Cardiac septum (tissue), 1 donor: ENCODE measurements around the gene KEAP1. TPM values are rescaled to one million over a fixed set of nuclear protein-coding genes. Genes with fewer than 3 reads are reported as not detected.
"Not testable (repeated sequence)": the region's sequence is repeated elsewhere in the genome, so short reads cannot be mapped to it uniquely, and the experiment has no call there.

Experiments
- DNase-seq: peaks from one replicate; pipeline ENCODE4 v3.0.0-alpha.2; 2020; ENCODE audit warnings: low spot score
- intact Hi-C: fragments of 100-400 bp; cut with DNase I; formaldehyde crosslinking; loops from one replicate; pipeline ENCODE4 v1.14.0; 2022
- total RNA-seq: library from RNA; stranded (reverse); fragmentation: NEBNext Ultra II Directional; extraction: Animal tissue kit (Norgen Biotek cat#: 25700); gene quantifications from one replicate; pipeline ENCODE4 v1.2.1, GENCODE V29; 2021
- donor health status: DM: no; HTN: no; CAD: no.

KEAP1 gene
- total RNA-seq, 1 donor from 2014 or later = 66.7 TPM

- DNase-seq = peak; percentile 89
These were observed 2.5 kb upstream of the KEAP1 start for GRCh38 chr19:10505583-10506229.

DNA sequence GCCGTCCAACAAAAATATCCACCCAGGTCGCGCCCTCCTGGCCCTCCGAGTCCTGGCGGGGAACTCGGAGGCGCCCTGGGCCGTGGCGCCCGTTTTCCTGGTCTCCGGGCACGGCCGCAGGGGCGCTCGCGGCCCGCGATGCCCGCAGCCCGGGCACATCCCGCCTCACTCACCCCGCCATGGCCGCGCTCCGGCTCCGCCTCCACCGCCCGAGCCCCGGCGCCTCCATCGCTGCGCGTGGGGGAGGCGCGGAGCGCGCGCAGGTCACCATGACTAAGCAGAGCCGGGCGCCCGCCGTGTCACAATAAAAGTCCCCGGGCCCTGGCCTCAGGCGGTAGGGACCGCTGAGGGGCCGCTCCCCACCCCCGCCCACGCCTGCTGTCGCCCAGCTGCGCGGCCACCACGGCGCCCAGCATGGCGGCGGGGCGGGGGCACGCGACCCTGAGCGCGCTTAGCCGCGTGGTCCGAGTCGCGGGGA lies 593 bp downstream of the KEAP1 start:
- DNase-seq = peak; percentile 96
- intact Hi-C loops = loop anchor here (5.0 to 10.0 kb wide), 2 partner anchors 100 to 142 kb away; partner anchors contain the start of gene CDC37

More at GRCh38 chr19:10505583-10506229, 2.5 kb upstream of the KEAP1 start:
- intact Hi-C loops = loop anchor here (2.0 to 10.0 kb wide), 2 partner anchors 67 to 139 kb away; no protein-coding TSS in a partner anchor

DNA sequence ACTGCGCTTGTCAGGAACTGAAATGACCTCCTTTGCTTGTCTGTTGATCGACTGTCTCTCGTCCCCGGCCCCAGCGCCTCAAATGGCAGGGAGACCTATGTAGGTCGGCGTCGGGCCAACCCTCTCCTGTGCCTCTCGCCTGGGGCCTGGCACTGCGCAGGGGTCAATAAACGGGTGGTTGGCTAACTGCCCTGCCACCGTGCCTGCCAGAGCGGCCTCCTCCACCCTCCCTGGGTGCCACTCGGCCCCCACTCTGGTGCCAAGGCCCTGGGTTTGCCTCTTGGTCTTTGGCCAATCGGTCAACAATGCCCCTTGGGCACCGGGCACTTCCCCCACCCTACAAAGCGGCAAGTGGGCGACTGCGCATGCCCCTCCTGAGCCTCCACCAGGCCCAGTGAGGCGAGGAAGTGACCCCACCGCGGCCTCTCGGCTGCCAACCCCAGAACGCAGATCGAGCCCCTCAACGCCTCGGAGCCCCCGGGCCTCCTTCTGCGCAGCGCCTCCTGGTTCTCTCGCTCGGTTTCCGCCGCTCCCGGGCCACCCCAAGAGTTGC lies 1.1 kb downstream of the KEAP1 start:
- intact Hi-C loops = loop anchor here (5.0 to 10.0 kb wide), 2 partner anchors 100 to 143 kb away; partner anchors contain the start of gene CDC37
- peak; percentile 87 for DNase-seq

GRCh38 chr19:10500247-10500592 lies 2.9 kb downstream of the KEAP1 start:
- intact Hi-C loops = loop anchor here (5.0 to 10.0 kb wide), 2 partner anchors 98 to 145 kb away; partner anchors contain the start of gene CDC37
- DNase-seq = no peak

GRCh38 chr19:10499550-10500246 lies 3.5 kb downstream of the KEAP1 start:
- no peak for DNase-seq
- intact Hi-C loops = loop anchor here (5.0 to 10.0 kb wide), 2 partner anchors 97 to 145 kb away; partner anchors contain the start of gene CDC37

DNA sequence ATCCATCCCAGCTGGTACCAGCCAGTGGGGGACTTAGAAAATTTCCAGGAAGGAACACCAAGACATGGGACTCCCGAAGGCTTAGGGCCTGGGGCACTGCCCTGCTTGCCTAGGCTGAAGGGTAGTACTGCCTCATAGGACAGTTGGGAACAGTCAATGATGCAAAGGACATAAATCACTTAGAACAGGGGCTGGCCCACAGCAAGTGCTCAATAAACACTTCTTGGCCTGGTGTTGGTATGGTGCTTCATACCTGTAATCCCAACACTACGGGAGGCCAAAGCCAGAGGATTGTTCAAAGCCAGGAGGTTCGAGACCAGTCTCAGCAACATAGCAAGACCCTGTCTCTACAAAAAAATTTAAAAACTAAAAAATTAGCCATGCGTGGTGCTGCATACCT lies 5.8 kb downstream of the KEAP1 start:
- no peak for DNase-seq
- intact Hi-C loops = no loop called here

DNA sequence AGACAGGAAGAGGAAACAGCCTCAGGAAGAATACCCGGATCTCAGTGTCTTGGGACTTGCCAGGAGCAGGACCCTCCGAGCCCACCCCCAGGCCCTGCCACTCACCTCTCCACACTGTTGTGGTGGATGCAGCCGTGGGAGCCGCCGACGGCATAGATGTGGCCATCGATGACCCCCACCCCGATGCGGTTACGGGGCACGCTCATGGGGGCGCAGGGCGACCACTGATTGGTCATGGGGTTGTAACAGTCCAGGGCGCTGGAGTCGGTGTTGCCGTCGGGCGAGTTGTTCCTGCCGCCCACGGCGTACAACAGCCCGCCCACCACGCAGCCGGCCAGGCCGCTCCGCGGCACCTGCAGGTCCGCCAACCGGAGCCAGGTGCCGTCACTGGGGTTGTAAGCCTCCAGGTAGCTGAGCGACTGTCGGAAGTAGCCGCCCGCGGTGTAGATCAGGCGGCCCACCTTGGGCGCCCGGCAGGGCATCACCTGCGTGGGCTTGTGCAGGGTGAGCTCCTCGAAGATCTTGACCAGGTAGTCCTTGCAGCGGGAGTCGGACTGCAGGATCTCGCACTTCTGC lies 11.6 kb downstream of the KEAP1 start:
- intact Hi-C loops = no loop called here
- no peak for DNase-seq

DNA sequence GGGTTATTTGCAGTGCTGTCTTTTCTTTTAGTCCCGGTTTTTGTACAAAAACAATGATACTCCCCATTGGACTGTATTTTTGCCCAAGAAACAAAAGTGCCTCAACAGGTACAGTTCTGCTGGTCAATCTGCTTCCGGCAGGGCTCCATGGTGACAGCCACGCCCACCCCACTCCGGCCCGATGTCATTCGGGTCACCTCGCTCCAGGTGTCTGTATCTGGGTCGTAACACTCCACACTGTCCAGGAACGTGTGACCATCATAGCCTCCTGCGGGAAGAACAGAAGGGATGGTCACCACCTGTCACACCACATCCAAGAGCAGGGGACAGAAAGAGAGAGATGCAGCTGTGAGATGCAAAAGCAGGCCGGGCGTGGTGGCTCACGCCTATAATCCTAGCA lies 16.6 kb downstream of the KEAP1 start:
- no peak for DNase-seq
- intact Hi-C loops = no loop called here

- DNase-seq = peak; percentile 94
- intact Hi-C loops = no loop called here
These were observed 24.2 kb downstream of the KEAP1 start for GRCh38 chr19:10478903-10479384.

- no peak for DNase-seq
- intact Hi-C loops = no loop called here
These were observed 24.7 kb downstream of the KEAP1 start for GRCh38 chr19:10478476-10478875.

DNA sequence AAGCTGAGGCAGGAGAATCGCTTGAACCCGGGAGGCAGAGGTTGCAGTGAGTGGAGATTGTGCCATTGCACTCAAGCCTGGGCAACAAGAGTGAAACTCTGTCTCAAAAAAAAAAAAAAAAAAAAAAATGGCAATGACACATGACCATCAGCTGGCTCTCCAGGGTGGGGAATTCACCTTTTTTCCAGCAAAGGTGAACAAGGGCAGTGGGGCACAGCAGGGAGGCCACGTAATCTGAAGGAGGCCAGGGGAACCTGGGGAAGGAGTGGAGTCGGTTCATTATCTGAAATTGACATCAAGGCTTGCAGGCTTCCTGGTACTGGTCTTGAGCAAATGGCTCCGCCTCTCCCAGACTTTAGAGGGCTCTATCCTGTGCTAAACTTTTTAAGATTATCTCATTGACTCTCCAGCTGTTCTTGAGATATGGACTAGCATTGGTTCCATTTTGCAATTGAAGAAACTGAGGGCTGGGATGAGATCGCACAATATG lies 28.1 kb downstream of the KEAP1 start:
- no peak for DNase-seq
- intact Hi-C loops = no loop called here

DNA sequence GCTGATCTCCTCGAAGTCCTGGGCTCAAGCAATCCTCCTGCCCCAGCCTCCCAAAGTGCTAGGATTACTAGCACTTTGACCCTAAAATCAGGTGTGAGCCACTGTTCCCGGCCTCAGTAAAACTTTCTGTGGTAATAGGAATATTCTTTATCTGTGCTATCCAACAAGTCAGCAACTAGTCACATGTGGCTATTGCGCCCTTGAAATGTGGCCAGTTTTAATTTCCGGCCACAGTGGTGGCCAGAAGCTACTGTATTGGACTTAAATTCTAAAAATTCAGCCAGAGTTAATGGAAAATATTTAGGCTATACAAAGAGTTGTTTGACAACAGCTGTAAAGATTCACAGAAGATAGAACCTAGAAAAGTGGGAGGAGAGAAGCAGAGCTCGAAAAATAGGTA lies 30.0 kb downstream of the KEAP1 start:
- DNase-seq = no peak
- intact Hi-C loops = no loop called here

DNA sequence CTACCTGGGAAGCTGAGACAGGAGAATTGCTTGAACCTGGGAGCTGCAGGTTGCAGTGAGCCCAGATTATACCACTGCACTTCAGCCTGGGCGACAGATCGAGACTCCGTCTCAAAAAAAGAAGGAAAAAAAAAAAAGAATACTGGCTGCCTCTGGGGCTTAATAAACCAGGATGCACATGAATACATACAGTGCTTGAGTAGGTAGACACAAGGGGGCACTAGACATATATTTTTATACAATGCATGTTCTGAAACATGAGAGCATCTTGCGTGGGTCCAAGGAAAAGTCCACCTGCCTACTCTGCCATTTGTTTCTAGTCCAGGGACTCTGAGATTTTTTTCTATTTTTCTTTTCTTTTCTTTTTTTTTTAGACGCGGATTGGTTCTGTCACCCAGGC lies 31.2 kb downstream of the KEAP1 start:
- DNase-seq = no peak
- intact Hi-C loops = no loop called here

- no peak for DNase-seq
- intact Hi-C loops = no loop called here
These were observed 35.0 kb downstream of the KEAP1 start for GRCh38 chr19:10468133-10468532.

- intact Hi-C loops = no loop called here
- DNase-seq = no peak
These were observed 36.0 kb downstream of the KEAP1 start for GRCh38 chr19:10467104-10467706.

- intact Hi-C loops = no loop called here
- no peak for DNase-seq
These were observed 38.7 kb downstream of the KEAP1 start for GRCh38 chr19:10464456-10464855.

GRCh38 chr19:10462557-10462956 lies 40.6 kb downstream of the KEAP1 start:
- intact Hi-C loops = no loop called here
- DNase-seq = no peak

GRCh38 chr19:10462042-10462441 lies 41.1 kb downstream of the KEAP1 start:
- DNase-seq, intact Hi-C loops: not testable (repeated sequence)
